GM12878 (cell line): ENCODE measurements around the gene PPP1R18. TPM values are rescaled to one million over a fixed set of nuclear protein-coding genes. Genes with fewer than 3 reads are reported as not detected.

Experiments used
- ATAC-seq: fragments of 200-7000 bp; cut with Tn5 transposase; 3 replicates; pipeline ENCODE4 v1.9.1; 2020; ENCODE audit warnings: mild to moderate bottlenecking, moderate library complexity
- BruUV-seq: library from RNA; stranded (reverse); fragments of 400-500 nt; replicated peaks from 2 replicates; lab custom pipeline; 2021; lab: Mats Ljungman, UMichigan
- CTCF ChIA-PET: fragments of 300-600 bp; sonication (Branson Sonifier 250); formaldehyde crosslinking; extraction: SDS; loops from one replicate; lab custom pipeline; 2021; ENCODE audit warnings: inconsistent platforms; lab: Yijun Ruan, JAX
- POLR2A ChIA-PET: fragments of 350-600 bp; formaldehyde crosslinking; extraction: SDS; loops from one replicate; lab custom pipeline; 2021; ENCODE audit warnings: inconsistent platforms; lab: Charles Lee
- RAD21 ChIA-PET: fragments of 300-600 bp; sonication (Branson Sonifier 250); formaldehyde crosslinking; loops from one replicate; lab custom pipeline; 2023; ENCODE audit warnings: antibody characterized with exemption; ENCODE audit not compliant: unreplicated experiment; lab: Charles Lee
- SMC1A ChIA-PET: fragments of 300-600 bp; sonication (Branson Sonifier 250); formaldehyde crosslinking; loops from one replicate; lab custom pipeline; 2023; ENCODE audit not compliant: unreplicated experiment, uncharacterized antibody; lab: Charles Lee
- DNase-seq: peaks from one replicate; pipeline ENCODE4 v3.0.0-alpha.2; 2011; ENCODE audit warnings: low read depth, low spot score
- FAIRE-seq: peaks from 3 replicates; lab custom pipeline; 2011; peaks lifted over from hg19 to GRCh38; lab: Jason Lieb, UNC
- H2AFZ ChIP-seq: 2 replicates; pipeline ENCODE4 v1.6.0; 2011; ENCODE audit warnings: low read depth, low read length, control low read depth; ENCODE audit not compliant: control insufficient read depth
- H3K27ac ChIP-seq: 2 replicates; pipeline ENCODE4 v1.5.1; 2011; ENCODE audit warnings: control low read depth; ENCODE audit not compliant: control insufficient read depth, insufficient read depth
- H3K27me3 ChIP-seq, 2 experiments: replicated peaks in 1 of 2; 2 replicates each; pipeline versions ENCODE4 v1.6.0 to v1.6.1; 2011; ENCODE audit warnings: low read length in 1 of 2; ENCODE audit not compliant: control insufficient read depth in 2 of 2, insufficient read depth in 2 of 2
- H3K36me3 ChIP-seq, 2 experiments: 2 replicates each; pipeline ENCODE4 v1.5.1; 2011; ENCODE audit warnings: low read length in 1 of 2; ENCODE audit not compliant: control insufficient read depth in 2 of 2, insufficient read depth in 2 of 2
- H3K4me1 ChIP-seq: 2 replicates; pipeline ENCODE4 v1.6.1; 2011; ENCODE audit warnings: mild to moderate bottlenecking, low read length, moderate library complexity, mixed read lengths; ENCODE audit not compliant: control insufficient read depth, insufficient read depth
- H3K4me2 ChIP-seq: 2 replicates; pipeline ENCODE4 v1.6.0; 2011; ENCODE audit warnings: control low read depth; ENCODE audit not compliant: control insufficient read depth, insufficient read depth
- H3K4me3 ChIP-seq: fragments of 200-600 bp; sonication (generic); 2 replicates; pipeline ENCODE4 v1.5.1; 2016
- H3K79me2 ChIP-seq: 2 replicates; pipeline ENCODE4 v1.6.0; 2011; ENCODE audit warnings: low read length; ENCODE audit not compliant: control insufficient read depth, insufficient read depth
- H3K9ac ChIP-seq: 2 replicates; pipeline ENCODE4 v1.8.0; 2011; ENCODE audit warnings: low read length, control low read depth, mixed read lengths; ENCODE audit not compliant: control insufficient read depth, insufficient read depth
- H3K9me3 ChIP-seq: replicated peaks from 3 replicates; pipeline ENCODE4 v1.5.1; 2011; ENCODE audit warnings: mild to moderate bottlenecking, low read length; ENCODE audit not compliant: control insufficient read depth, insufficient read depth
- H4K20me1 ChIP-seq: 2 replicates; pipeline ENCODE4 v1.6.0; 2011; ENCODE audit not compliant: control insufficient read depth, insufficient read depth
- ETV6 ChIP-seq, 2 experiments: fragments of 450-650 bp in 1 of 2; IDR thresholded peaks in 1 of 2; conservative IDR thresholded peaks in 1 of 2; 2 replicates each; pipeline ENCODE4 v1.6.1; 2014; ENCODE audit warnings: antibody characterized with exemption in 1 of 2, borderline replicate concordance in 1 of 2, low read depth in 1 of 2, mild to moderate bottlenecking in 1 of 2, moderate library complexity in 1 of 2
- HSF1 ChIP-seq: fragments of 150-350 bp; IDR thresholded peaks from 2 replicates; pipeline ENCODE4 v1.6.1; 2014; ENCODE audit warnings: mild to moderate bottlenecking, low read depth, low read length
- IKZF2 ChIP-seq, 2 experiments: fragments of 450-650 bp; IDR thresholded peaks; 2 replicates each; pipeline ENCODE4 v1.6.1; 2017; ENCODE audit warnings: mild to moderate bottlenecking in 2 of 2, moderate library complexity in 2 of 2
- MLLT1 ChIP-seq: fragments of 450-650 bp; IDR thresholded peaks from 2 replicates; pipeline ENCODE4 v1.6.1; 2016; ENCODE audit warnings: mild to moderate bottlenecking
- PBX3 ChIP-seq: IDR thresholded peaks from 2 replicates; pipeline ENCODE4 v1.6.1; 2011; ENCODE audit warnings: mild to moderate bottlenecking, low read depth, low read length, moderate library complexity; ENCODE audit not compliant: insufficient replicate concordance
- POLR2A ChIP-seq: IDR thresholded peaks from 2 replicates; pipeline ENCODE4 v1.6.1; 2011; ENCODE audit warnings: low read depth, mild to moderate bottlenecking, low read length
- RUNX3 ChIP-seq: IDR thresholded peaks from 2 replicates; pipeline ENCODE4 v1.6.1; 2012; ENCODE audit warnings: low read length, inconsistent platforms
- ZNF687 ChIP-seq: fragments of 450-650 bp; IDR thresholded peaks from 2 replicates; pipeline ENCODE4 v1.6.1; 2017; ENCODE audit warnings: mild to moderate bottlenecking, moderate library complexity
- WGBS: methylation state at CpG from one replicate; pipeline ENCODE4 v1.1.6; 2016; ENCODE audit warnings: low lambda C conversion rate; ENCODE audit not compliant: insufficient replicate concordance, insufficient coverage; ENCODE audit errors: missing lambda C conversion rate; 5-methylcytosine and 5-hydroxymethylcytosine counted together
- in situ Hi-C: fragments of 300-500 bp; cut with MboI; formaldehyde crosslinking; loops from 9 replicates; pipeline ENCODE4 v1.14.3; 2018; ENCODE audit warnings: mixed read lengths
- intact Hi-C: fragments of 100-400 bp; cut with micrococcal nuclease; formaldehyde crosslinking; loops from one replicate; pipeline ENCODE4 v1.14.2; 2022; ENCODE audit not compliant: unreplicated experiment
- polyA plus RNA-seq, 11 experiments: library from polyadenylated mRNA; depleted of rRNA in 4 of 11; unstranded in 6 of 11; stranded (reverse) in 5 of 11; fragments of >200 nt; fragmentation: Nextera tagmentation in 4 of 11; fragmentation: Illumina TruSeq in 1 of 11; extraction: Ambion mirVana in 4 of 11; extraction: Trizol in 1 of 11; gene quantifications; 1 replicate in 1 of 11; 2 replicates in 10 of 11; pipeline versions ENCODE4 v1.2.1 to v1.2.3, GENCODE V29; 2011 to 2016; ENCODE audit warnings: inconsistent platforms in 2 of 11, missing spikeins in 2 of 11, low read depth in 1 of 11
- total RNA-seq, 4 experiments: library from RNA; depleted of rRNA in 3 of 4; stranded (reverse); fragments of >200 nt in 3 of 4; fragmentation: Illumina TruSeq in 1 of 4; extraction: Trizol in 1 of 4; gene quantifications; 2 replicates each; pipeline versions ENCODE4 v1.2.1 to v1.2.3, GENCODE V29; 2013 to 2021

Gene PPP1R18
- total and polyA plus RNA-seq, 10 of the 15 experiments (the other 5 are each of a cell fraction or from before 2014, with no cell fraction given), result 21.0 to 119 (median 52.6) TPM

GRCh38 chr6:30685157-30686008, 1.1 kb downstream of the PPP1R18 start (continued):
- TF ChIP-seq MLLT1 (0 out of 2 replicates have a peak, but pooled peaks have one; percentile 52), POLR2A (0 out of 2 replicates have a peak, but pooled peaks have one; percentile 37), RUNX3 (no peak)

GRCh38 chr6:30684386-30685156, 1.9 kb downstream of the PPP1R18 start:
- ChIA-PET RAD21 (interaction anchor here (0.8 to 14.2 kb wide), 5 partner anchors 36 to 155 kb away, joined by 3 to 232 read pairs (median 3); partner anchors contain the start of genes MDC1 and TUBB), SMC1A (interaction anchor here (1.0 to 11.3 kb wide), 4 partner anchors 40 to 70 kb away, joined by 3 to 265 read pairs (median 4); partner anchors contain the start of genes MDC1 and TUBB), CTCF (interaction anchor here (0.9 to 9.5 kb wide), 6 partner anchors 9 to 136 kb away, joined by 3 to 487 read pairs (median 4); partner anchors contain the start of genes DHX16, MDC1 and TUBB), POLR2A (interaction anchor here (0.6 to 9.5 kb wide), 7 partner anchors 35 to 230 kb away, joined by 3 to 200 read pairs (median 4); partner anchors contain the start of genes MDC1, TUBB and VARS2)
- peak overlapping the region; percentile 100 for H3K4me3 ChIP-seq
- H3K27me3 ChIP-seq, result no peaks in the 10 kb centered on the region
- peaks cover 18% of the 10 kb centered on the region for H3K4me1 ChIP-seq
- DNase-seq (no peak), FAIRE-seq (no peak), ATAC-seq (no peak)
- peaks cover 0 to 9% of the 10 kb centered on the region in 2 experiments; a peak in 3 of 4 replicates for H3K36me3 ChIP-seq
- H3K9ac ChIP-seq, result peak overlapping the region; percentile 94
- peak overlapping the region; percentile 89 for H3K4me2 ChIP-seq
- H3K27ac ChIP-seq, result peak overlapping the region; percentile 96
- H4K20me1 ChIP-seq, result peaks cover 5% of the 10 kb centered on the region; the same call in 1 of the 2 replicates
- in situ Hi-C loops, result loop anchor here (5.0 kb wide), 2 partner anchors 33 to 138 kb away; partner anchors contain the start of gene MDC1
- intact Hi-C loops, result loop anchor here (5.0 kb wide), 2 partner anchors 143 to 193 kb away; no protein-coding TSS in a partner anchor
- under 1% methylated on average over 21 of the region's 21 CpGs for WGBS
- peaks cover 100% of the 10 kb centered on the region for H3K79me2 ChIP-seq
- no TSS peak for BruUV-seq
- no peak overlapping the region for H2AFZ ChIP-seq
- H3K9me3 ChIP-seq, result no peaks in the 10 kb centered on the region
- TF ChIP-seq ZNF687 (peak; percentile 35; the same call in 1 of the 2 replicates), PBX3 (peak; percentile 1), ETV6 (conservative IDR thresholded peaks at IDR 0.05 in 1 of 2, IDR thresholded peaks at IDR 0.05 in 1 of 2; ENCODE audit: borderline replicate concordance in 1 of 2, low read depth in 1 of 2) (0 out of 4 replicates have a peak, but pooled peaks of 1 of the 2 experiments have one; percentile 44), IKZF2 (IDR thresholded peaks at IDR 0.05) (peak in 1 of 2 experiments; percentile 13; a peak in 2 of 4 replicates), HSF1 (peak; percentile 91)
